Colonic mucosa (tissue), 4 donors: Measurements from ENCODE around the gene BZW2. TPM values are rescaled to one million over a fixed set of nuclear protein-coding genes. Genes with fewer than 3 reads are reported as not detected.

Experiments used
- DNase-seq: peaks from one replicate; pipeline ENCODE4 v3.0.0-alpha.2; 2020
- H3K27ac ChIP-seq: fragments of 200-600 bp; one replicate; pipeline ENCODE4 v1.8.0; 2021
- H3K27me3 ChIP-seq: fragments of 200-600 bp; one replicate; pipeline ENCODE4 v1.8.0; 2021
- H3K36me3 ChIP-seq: fragments of 200-600 bp; one replicate; pipeline ENCODE4 v1.8.0; 2021
- H3K4me1 ChIP-seq: fragments of 200-600 bp; one replicate; pipeline ENCODE4 v1.8.0; 2021; ENCODE audit warnings: mild to moderate bottlenecking
- H3K4me3 ChIP-seq: fragments of 200-600 bp; one replicate; pipeline ENCODE4 v1.8.0; 2021
- H3K9ac ChIP-seq, 2 donors: one replicate each; pipeline ENCODE4 v1.7.0; 2013; ENCODE audit warnings: control low read depth in 2 of 2, low read depth in 2 of 2, low read length in 2 of 2
- H3K9me3 ChIP-seq: fragments of 200-600 bp; one replicate; pipeline ENCODE4 v1.8.0; 2021
- intact Hi-C: fragments of 100-400 bp; cut with DNase I; formaldehyde crosslinking; loops from one replicate; pipeline ENCODE4 v1.14.1; 2022
- total RNA-seq, 2 donors: library from RNA; stranded (reverse); fragmentation: NEBNext Ultra II Directional in 1 of 2; extraction: Animal tissue kit (Norgen Biotek cat#: 25700) in 1 of 2; gene quantifications; one replicate each; pipeline ENCODE4 v1.2.1, GENCODE V29; 2021
- TF ChIP-seq, protein P1 (sequence below): fragments of 200-600 bp; IDR thresholded peaks from one replicate; pipeline ENCODE4 v1.8.0; 2022; ENCODE audit warnings: antibody characterized with exemption, mild to moderate bottlenecking
- donor health status: healthy.
- donor health status: DM: no; HTN: no; CAD: no.
- donor health status: DM: no; HTN: no; CAD: no.

BZW2 gene
- total RNA-seq, 2 donors from 2014 or later: 56.1 to 73.8 TPM

GRCh38 chr7:16644636-16645592, 1.1 kb upstream of the BZW2 start:
- peak; percentile 73 for DNase-seq
- TF ChIP-seq, protein P1, sequence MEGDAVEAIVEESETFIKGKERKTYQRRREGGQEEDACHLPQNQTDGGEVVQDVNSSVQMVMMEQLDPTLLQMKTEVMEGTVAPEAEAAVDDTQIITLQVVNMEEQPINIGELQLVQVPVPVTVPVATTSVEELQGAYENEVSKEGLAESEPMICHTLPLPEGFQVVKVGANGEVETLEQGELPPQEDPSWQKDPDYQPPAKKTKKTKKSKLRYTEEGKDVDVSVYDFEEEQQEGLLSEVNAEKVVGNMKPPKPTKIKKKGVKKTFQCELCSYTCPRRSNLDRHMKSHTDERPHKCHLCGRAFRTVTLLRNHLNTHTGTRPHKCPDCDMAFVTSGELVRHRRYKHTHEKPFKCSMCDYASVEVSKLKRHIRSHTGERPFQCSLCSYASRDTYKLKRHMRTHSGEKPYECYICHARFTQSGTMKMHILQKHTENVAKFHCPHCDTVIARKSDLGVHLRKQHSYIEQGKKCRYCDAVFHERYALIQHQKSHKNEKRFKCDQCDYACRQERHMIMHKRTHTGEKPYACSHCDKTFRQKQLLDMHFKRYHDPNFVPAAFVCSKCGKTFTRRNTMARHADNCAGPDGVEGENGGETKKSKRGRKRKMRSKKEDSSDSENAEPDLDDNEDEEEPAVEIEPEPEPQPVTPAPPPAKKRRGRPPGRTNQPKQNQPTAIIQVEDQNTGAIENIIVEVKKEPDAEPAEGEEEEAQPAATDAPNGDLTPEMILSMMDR: no peak
- intact Hi-C loops: no loop called here

GRCh38 chr7:16646472-16647072, 591 bp downstream of the BZW2 start:
- H3K27ac ChIP-seq: peak overlapping the region; percentile 91
- no peaks in the 10 kb centered on the region for H3K36me3 ChIP-seq
- H3K27me3 ChIP-seq: no peaks in the 10 kb centered on the region
- peak overlapping the region; percentile 96 for H3K4me3 ChIP-seq
- peak; percentile 60 for DNase-seq
- H3K4me1 ChIP-seq: peaks cover 9% of the 10 kb centered on the region
- no peaks in the 10 kb centered on the region for H3K9me3 ChIP-seq
- peak overlapping the region; percentile 84 to 88 for H3K9ac ChIP-seq
- TF ChIP-seq, protein P1: no peak
- intact Hi-C loops: no loop called here

More at GRCh38 chr7:16644636-16645592, 1.1 kb upstream of the BZW2 start:
- Histone ChIP-seq H3K4me1 (peaks cover 9% of the 10 kb centered on the region), H3K36me3 (no peaks in the 10 kb centered on the region), H3K27ac (peak overlapping the region; percentile 91), H3K9ac (peak overlapping the region; percentile 84 to 88), H3K4me3 (peak overlapping the region; percentile 96), H3K9me3 (no peaks in the 10 kb centered on the region), H3K27me3 (no peaks in the 10 kb centered on the region)

DNA sequence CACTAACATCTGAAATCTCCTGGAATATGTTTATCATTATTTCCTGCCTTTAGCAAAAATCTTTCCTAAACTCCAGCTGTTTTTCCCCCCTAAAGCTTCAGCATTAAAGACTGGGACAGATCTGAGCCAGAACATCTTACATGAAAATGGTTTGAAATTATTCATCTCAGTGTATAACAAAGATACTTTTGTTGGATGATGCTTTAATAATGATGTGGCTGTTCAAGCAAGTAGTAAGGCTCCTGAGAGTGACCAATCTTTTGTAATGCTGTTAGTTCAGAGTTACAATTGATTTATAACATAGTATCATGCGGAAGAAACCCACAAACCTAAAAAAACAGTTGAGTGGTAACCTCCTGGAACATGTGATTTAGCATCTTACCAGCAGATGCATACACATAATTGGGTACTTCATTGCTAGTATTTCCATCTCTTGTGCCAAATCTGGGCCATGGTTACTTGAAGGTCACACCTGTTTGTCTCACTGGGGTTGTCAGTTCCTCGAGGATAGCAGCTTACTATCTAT, 1.5 kb downstream of the BZW2 start:
- H3K36me3 ChIP-seq: no peaks in the 10 kb centered on the region
- H3K4me3 ChIP-seq: peak overlapping the region; percentile 96
- no peaks in the 10 kb centered on the region for H3K27me3 ChIP-seq
- TF ChIP-seq, protein P1: no peak
- no peaks in the 10 kb centered on the region for H3K9me3 ChIP-seq
- no peak overlapping the region for H3K27ac ChIP-seq
- H3K4me1 ChIP-seq: peaks cover 9% of the 10 kb centered on the region
- DNase-seq: no peak
- intact Hi-C loops: no loop called here
- H3K9ac ChIP-seq: peak overlapping the region in 1 of 2 donors; percentile 84

DNA sequence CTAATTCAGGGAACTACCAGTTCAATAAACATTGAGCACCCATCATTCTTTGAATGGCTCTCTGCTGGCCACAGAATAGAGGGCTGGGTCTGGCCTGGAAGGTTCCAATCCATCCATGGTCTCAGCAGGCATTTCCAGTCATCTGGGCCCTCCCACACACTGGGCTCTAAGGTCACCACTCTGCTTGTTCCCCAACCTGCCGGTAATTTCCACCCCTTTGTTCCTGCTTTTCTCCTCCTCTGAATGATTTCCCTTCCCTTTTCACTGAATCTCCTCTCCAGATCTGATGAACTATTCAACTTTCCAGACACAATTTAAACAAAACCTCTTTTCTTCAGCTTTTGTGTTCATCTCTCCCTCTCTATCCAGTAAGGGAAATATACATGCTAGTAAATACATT, 2.6 kb downstream of the BZW2 start:
- Histone ChIP-seq H3K4me3 (no peak overlapping the region), H3K4me1 (peaks cover 5% of the 10 kb centered on the region), H3K36me3 (no peaks in the 10 kb centered on the region), H3K27ac (no peak overlapping the region), H3K9ac (no peak overlapping the region), H3K27me3 (no peaks in the 10 kb centered on the region), H3K9me3 (no peaks in the 10 kb centered on the region)
- peak; percentile 35 for DNase-seq
- TF ChIP-seq, protein P1: no peak
- intact Hi-C loops: no loop called here

DNA sequence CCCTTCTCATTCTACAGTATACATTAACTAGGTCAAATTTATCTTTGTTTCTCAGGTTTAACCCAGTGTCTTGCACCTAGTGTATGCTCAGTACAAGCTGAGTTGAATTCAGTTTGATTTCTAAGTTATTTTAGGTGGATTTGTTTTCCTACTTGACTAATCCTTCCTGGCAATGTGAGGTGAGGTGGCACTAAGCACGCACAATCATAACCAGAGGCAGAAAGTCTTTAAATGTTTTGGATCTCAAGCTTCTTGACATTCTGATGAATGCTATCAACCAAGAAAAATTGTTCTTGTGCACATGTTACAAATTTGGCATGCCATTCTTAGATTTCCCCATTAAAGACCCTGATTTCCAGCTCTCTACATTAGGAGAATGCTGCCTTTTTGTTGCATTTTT, 3.2 kb downstream of the BZW2 start:
- DNase-seq: no peak
- TF ChIP-seq, protein P1: no peak
- intact Hi-C loops: no loop called here
- Histone ChIP-seq H3K27me3 (no peaks in the 10 kb centered on the region), H3K9me3 (no peaks in the 10 kb centered on the region), H3K36me3 (no peaks in the 10 kb centered on the region), H3K4me3 (no peak overlapping the region), H3K4me1 (peaks cover 5% of the 10 kb centered on the region), H3K27ac (no peak overlapping the region), H3K9ac (no peak overlapping the region)
